Measurements from ENCODE around the gene UBR4. TPM values are rescaled to one million over a fixed set of nuclear protein-coding genes. Genes with fewer than 3 reads are reported as not detected.

Gene UBR4
- total and polyA plus RNA-seq, 2 experiments from 2014 or later = 111 to 230 TPM

DNA sequence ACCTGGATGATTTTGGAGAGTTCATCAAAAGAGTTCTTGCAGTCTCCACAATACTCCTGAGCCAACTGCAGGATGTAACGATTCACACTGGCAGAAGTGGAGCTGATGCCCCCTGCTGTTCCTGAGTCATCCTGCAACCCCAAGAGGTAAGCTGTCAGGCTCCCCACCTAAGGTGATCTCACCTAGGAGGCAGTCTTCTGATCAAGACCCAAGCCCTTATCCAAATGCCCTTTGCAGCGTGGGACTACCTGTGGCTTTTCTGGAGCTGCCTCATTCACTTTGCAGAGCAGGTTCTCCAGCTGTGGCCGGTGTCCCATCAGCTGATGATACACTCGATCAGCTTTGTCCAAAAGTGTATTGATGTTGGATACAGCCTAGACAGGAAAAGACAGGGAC, 96.4 kb downstream of the UBR4 start:
- Histone ChIP-seq H3F3A (replicated peaks; ENCODE audit: low read depth) (0 out of 2 replicates have a peak, but pooled peaks cover 4% of the 10 kb centered on the region), H3K4me3 (no peak overlapping the region), H3K27ac (ENCODE audit: low read depth) (no peak overlapping the region), H2AFZ (no peak overlapping the region), H4K20me1 (replicated peaks; ENCODE audit: insufficient read depth) (peaks cover 35% of the 10 kb centered on the region), H3K9me2 (ENCODE audit: insufficient read depth) (no peaks in the 10 kb centered on the region), H3K27me3 (ENCODE audit: insufficient read depth) (no peaks in the 10 kb centered on the region), H3K4me1 (ENCODE audit: insufficient read depth) (no peaks in the 10 kb centered on the region), H3K79me2 (replicated peaks; ENCODE audit: insufficient read depth) (no peaks in the 10 kb centered on the region), H3K36me3 (ENCODE audit: insufficient read depth) (peaks cover 98% of the 10 kb centered on the region), H3K4me2 (no peak overlapping the region)
- Mint-ChIP-seq H3K4me1 (no peaks in the 10 kb centered on the region), H3K9me3 (no peaks in the 10 kb centered on the region), H3K36me3 (ENCODE audit: low read depth) (peaks cover 96% of the 10 kb centered on the region), H3K27ac (no peak overlapping the region; the same call in 1 of the 2 replicates), H3K4me3 (no peak overlapping the region), H3K27me3 (ENCODE audit: insufficient read depth, low read depth, poor library complexity) (peaks cover 4% of the 10 kb centered on the region)
- TF ChIP-seq ZNF114 (CRISPR knock-in tag; IDR thresholded peaks at IDR 0.05) (no peak), EZH2phosphoT487 (IDR thresholded peaks at IDR 0.05; ENCODE audit: unreplicated experiment) (no peak)
- TF ChIP-seq, protein P1, sequence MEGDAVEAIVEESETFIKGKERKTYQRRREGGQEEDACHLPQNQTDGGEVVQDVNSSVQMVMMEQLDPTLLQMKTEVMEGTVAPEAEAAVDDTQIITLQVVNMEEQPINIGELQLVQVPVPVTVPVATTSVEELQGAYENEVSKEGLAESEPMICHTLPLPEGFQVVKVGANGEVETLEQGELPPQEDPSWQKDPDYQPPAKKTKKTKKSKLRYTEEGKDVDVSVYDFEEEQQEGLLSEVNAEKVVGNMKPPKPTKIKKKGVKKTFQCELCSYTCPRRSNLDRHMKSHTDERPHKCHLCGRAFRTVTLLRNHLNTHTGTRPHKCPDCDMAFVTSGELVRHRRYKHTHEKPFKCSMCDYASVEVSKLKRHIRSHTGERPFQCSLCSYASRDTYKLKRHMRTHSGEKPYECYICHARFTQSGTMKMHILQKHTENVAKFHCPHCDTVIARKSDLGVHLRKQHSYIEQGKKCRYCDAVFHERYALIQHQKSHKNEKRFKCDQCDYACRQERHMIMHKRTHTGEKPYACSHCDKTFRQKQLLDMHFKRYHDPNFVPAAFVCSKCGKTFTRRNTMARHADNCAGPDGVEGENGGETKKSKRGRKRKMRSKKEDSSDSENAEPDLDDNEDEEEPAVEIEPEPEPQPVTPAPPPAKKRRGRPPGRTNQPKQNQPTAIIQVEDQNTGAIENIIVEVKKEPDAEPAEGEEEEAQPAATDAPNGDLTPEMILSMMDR (conservative IDR thresholded peaks at IDR 0.05; ENCODE audit: low read depth in 2 of 2) = peak in 1 of 2 experiments; percentile 18; a peak in 1 of 4 replicates
- ATAC-seq (peak; percentile 66), DNase-seq (ENCODE audit: low spot score) (peak; percentile 36)

DNA sequence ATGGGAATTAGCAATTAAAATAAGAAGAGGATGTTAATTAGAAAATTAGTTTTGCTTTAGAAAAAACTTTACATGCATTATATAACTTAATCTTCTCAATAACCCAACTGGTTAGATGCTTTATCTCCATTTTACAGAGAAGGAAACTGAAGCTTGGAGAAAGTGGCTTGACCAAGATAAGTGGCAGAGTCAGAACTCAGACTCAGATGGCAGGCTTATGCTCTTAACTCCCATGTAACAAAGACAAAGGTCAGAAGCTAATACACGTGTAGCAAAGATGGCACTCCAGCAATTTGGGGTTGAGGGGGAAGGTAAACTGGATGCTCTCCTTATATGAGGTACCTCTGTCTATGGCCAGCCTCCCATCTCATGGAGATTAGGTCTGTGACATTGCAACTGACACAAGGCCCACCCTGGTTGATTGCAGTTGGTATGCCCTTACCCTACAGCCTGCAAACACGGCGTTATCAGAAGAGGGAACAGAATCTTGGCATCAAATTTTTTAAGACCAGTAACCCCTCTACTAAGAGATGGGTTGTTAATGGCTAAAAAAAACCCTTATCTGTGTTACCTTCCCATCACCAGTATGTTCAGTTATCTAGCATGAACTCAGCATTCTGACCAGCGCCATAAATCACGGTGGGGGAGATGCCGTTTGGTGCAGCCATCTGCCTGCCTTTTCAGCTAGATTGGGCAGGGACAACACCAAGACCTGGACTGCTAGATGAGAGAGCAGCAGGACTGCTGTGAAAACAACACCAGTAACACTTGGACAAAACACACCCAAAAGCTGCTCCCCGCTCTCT, 97.0 kb downstream of the UBR4 start:
- Mint-ChIP-seq H3K4me1 (no peaks in the 10 kb centered on the region), H3K27ac (no peak overlapping the region; the same call in 1 of the 2 replicates), H3K4me3 (no peak overlapping the region), H3K9me3 (no peaks in the 10 kb centered on the region), H3K27me3 (ENCODE audit: insufficient read depth, low read depth, poor library complexity) (peaks cover 2% of the 10 kb centered on the region), H3K36me3 (ENCODE audit: low read depth) (peaks cover 96% of the 10 kb centered on the region)
- H3K27ac ChIP-seq (ENCODE audit: low read depth) = no peak overlapping the region
- H4K20me1 ChIP-seq (replicated peaks; ENCODE audit: insufficient read depth) = peaks cover 41% of the 10 kb centered on the region
- no peak for ATAC-seq
- no peaks in the 10 kb centered on the region for H3K27me3 ChIP-seq (ENCODE audit: insufficient read depth)
- no peak overlapping the region for H3K4me3 ChIP-seq
- H3K4me2 ChIP-seq = no peak overlapping the region
- H3K36me3 ChIP-seq (ENCODE audit: insufficient read depth) = peaks cover 98% of the 10 kb centered on the region
- H3F3A ChIP-seq (replicated peaks; ENCODE audit: low read depth) = 0 out of 2 replicates have a peak, but pooled peaks cover 4% of the 10 kb centered on the region
- no peak for DNase-seq (ENCODE audit: low spot score)
- H2AFZ ChIP-seq = no peak overlapping the region
- no peaks in the 10 kb centered on the region for H3K4me1 ChIP-seq (ENCODE audit: insufficient read depth)
- H3K9me2 ChIP-seq (ENCODE audit: insufficient read depth) = no peaks in the 10 kb centered on the region
- H3K79me2 ChIP-seq (replicated peaks; ENCODE audit: insufficient read depth) = no peaks in the 10 kb centered on the region
- TF ChIP-seq NANOG (IDR thresholded peaks at IDR 0.05; ENCODE audit: borderline replicate concordance) (no peak), EZH2 (IDR thresholded peaks at IDR 0.05; ENCODE audit: low read depth, unreplicated experiment) (no peak), STAT1 (IDR thresholded peaks at IDR 0.05; ENCODE audit: unreplicated experiment) (no peak), ZNF331 (CRISPR knock-in tag; IDR thresholded peaks at IDR 0.05; ENCODE audit: low read depth) (no peak)
- TF ChIP-seq, protein P2, sequence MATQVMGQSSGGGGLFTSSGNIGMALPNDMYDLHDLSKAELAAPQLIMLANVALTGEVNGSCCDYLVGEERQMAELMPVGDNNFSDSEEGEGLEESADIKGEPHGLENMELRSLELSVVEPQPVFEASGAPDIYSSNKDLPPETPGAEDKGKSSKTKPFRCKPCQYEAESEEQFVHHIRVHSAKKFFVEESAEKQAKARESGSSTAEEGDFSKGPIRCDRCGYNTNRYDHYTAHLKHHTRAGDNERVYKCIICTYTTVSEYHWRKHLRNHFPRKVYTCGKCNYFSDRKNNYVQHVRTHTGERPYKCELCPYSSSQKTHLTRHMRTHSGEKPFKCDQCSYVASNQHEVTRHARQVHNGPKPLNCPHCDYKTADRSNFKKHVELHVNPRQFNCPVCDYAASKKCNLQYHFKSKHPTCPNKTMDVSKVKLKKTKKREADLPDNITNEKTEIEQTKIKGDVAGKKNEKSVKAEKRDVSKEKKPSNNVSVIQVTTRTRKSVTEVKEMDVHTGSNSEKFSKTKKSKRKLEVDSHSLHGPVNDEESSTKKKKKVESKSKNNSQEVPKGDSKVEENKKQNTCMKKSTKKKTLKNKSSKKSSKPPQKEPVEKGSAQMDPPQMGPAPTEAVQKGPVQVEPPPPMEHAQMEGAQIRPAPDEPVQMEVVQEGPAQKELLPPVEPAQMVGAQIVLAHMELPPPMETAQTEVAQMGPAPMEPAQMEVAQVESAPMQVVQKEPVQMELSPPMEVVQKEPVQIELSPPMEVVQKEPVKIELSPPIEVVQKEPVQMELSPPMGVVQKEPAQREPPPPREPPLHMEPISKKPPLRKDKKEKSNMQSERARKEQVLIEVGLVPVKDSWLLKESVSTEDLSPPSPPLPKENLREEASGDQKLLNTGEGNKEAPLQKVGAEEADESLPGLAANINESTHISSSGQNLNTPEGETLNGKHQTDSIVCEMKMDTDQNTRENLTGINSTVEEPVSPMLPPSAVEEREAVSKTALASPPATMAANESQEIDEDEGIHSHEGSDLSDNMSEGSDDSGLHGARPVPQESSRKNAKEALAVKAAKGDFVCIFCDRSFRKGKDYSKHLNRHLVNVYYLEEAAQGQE (IDR thresholded peaks at IDR 0.05; ENCODE audit: unreplicated experiment) = no peak
- TF ChIP-seq, protein P3, sequence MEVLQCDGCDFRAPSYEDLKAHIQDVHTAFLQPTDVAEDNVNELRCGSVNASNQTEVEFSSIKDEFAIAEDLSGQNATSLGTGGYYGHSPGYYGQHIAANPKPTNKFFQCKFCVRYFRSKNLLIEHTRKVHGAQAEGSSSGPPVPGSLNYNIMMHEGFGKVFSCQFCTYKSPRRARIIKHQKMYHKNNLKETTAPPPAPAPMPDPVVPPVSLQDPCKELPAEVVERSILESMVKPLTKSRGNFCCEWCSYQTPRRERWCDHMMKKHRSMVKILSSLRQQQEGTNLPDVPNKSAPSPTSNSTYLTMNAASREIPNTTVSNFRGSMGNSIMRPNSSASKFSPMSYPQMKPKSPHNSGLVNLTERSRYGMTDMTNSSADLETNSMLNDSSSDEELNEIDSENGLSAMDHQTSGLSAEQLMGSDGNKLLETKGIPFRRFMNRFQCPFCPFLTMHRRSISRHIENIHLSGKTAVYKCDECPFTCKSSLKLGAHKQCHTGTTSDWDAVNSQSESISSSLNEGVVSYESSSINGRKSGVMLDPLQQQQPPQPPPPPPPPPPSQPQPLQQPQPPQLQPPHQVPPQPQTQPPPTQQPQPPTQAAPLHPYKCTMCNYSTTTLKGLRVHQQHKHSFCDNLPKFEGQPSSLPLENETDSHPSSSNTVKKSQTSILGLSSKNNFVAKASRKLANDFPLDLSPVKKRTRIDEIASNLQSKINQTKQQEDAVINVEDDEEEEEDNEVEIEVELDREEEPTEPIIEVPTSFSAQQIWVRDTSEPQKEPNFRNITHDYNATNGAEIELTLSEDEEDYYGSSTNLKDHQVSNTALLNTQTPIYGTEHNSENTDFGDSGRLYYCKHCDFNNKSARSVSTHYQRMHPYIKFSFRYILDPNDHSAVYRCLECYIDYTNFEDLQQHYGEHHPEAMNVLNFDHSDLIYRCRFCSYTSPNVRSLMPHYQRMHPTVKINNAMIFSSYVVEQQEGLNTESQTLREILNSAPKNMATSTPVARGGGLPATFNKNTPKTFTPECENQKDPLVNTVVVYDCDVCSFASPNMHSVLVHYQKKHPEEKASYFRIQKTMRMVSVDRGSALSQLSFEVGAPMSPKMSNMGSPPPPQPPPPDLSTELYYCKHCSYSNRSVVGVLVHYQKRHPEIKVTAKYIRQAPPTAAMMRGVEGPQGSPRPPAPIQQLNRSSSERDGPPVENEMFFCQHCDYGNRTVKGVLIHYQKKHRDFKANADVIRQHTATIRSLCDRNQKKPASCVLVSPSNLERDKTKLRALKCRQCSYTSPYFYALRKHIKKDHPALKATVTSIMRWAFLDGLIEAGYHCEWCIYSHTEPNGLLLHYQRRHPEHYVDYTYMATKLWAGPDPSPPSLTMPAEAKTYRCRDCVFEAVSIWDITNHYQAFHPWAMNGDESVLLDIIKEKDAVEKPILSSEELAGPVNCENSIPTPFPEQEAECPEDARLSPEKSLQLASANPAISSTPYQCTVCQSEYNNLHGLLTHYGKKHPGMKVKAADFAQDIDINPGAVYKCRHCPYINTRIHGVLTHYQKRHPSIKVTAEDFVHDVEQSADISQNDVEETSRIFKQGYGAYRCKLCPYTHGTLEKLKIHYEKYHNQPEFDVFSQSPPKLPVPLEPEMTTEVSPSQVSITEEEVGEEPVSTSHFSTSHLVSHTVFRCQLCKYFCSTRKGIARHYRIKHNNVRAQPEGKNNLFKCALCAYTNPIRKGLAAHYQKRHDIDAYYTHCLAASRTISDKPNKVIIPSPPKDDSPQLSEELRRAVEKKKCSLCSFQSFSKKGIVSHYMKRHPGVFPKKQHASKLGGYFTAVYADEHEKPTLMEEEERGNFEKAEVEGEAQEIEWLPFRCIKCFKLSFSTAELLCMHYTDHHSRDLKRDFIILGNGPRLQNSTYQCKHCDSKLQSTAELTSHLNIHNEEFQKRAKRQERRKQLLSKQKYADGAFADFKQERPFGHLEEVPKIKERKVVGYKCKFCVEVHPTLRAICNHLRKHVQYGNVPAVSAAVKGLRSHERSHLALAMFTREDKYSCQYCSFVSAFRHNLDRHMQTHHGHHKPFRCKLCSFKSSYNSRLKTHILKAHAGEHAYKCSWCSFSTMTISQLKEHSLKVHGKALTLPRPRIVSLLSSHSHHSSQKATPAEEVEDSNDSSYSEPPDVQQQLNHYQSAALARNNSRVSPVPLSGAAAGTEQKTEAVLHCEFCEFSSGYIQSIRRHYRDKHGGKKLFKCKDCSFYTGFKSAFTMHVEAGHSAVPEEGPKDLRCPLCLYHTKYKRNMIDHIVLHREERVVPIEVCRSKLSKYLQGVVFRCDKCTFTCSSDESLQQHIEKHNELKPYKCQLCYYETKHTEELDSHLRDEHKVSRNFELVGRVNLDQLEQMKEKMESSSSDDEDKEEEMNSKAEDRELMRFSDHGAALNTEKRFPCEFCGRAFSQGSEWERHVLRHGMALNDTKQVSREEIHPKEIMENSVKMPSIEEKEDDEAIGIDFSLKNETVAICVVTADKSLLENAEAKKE (CRISPR knock-in tag; IDR thresholded peaks at IDR 0.05) = no peak

Measured in GM23338 (cell line).